Astrocyte of the cerebellum (primary cell): ENCODE results near the gene LRRTM4.

Experiments
- DNase-seq: peaks from one replicate; pipeline ENCODE4 v3.0.0-alpha.2; 2011; ENCODE audit warnings: low read depth
- H3K4me3 ChIP-seq: 2 replicates; pipeline ENCODE4 v1.5.1; 2011; ENCODE audit warnings: mild to moderate bottlenecking, low read depth, low read length, moderate library complexity
- CTCF ChIP-seq: IDR thresholded peaks from 2 replicates; pipeline ENCODE4 v1.5.1; 2012; ENCODE audit warnings: low read length, low read depth, moderate library complexity, mild to moderate bottlenecking; ENCODE audit errors: missing control alignments
- in situ Hi-C: cut with HindIII; loops from 2 replicates; pipeline ENCODE4 v1.10.0; 2017; ENCODE audit warnings: low sequenced_read_pairs

LRRTM4 gene

GRCh38 chr2:77210725-77211124 is 311.5 kb downstream of the LRRTM4 start:
- in situ Hi-C loops: no loop called here
- H3K4me3 ChIP-seq: no peak overlapping the region
- no peak for DNase-seq
- no peak for TF ChIP-seq CTCF

DNA sequence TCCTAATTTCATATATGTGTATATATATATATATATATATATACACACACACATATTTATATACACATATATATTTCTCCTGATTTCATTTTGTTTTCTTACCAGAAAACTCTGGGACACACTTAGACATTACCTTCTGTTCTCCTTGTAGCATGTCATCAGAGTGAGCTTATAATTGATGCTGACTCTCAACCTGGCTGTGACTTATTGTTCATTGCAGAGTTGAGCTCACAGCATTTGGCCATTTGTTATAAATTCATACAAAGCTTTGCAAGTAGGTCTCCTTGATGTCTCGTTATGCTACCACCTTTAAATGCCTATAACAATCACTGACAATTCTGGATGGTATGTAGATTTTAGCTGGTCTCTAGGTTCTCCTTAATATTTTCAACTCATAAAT is 314.8 kb downstream of the LRRTM4 start:
- H3K4me3 ChIP-seq: no peak overlapping the region
- no peak for TF ChIP-seq CTCF
- no peak for DNase-seq
- in situ Hi-C loops: no loop called here

- H3K4me3 ChIP-seq: no peak overlapping the region
- no peak for DNase-seq
- in situ Hi-C loops: no loop called here
- TF ChIP-seq CTCF: no peak
Measured at GRCh38 chr2:77201755-77202154, 320.4 kb downstream of the LRRTM4 start.

GRCh38 chr2:77199411-77199810 is 322.8 kb downstream of the LRRTM4 start:
- in situ Hi-C loops: no loop called here
- no peak overlapping the region for H3K4me3 ChIP-seq
- DNase-seq: no peak
- no peak for TF ChIP-seq CTCF

DNA sequence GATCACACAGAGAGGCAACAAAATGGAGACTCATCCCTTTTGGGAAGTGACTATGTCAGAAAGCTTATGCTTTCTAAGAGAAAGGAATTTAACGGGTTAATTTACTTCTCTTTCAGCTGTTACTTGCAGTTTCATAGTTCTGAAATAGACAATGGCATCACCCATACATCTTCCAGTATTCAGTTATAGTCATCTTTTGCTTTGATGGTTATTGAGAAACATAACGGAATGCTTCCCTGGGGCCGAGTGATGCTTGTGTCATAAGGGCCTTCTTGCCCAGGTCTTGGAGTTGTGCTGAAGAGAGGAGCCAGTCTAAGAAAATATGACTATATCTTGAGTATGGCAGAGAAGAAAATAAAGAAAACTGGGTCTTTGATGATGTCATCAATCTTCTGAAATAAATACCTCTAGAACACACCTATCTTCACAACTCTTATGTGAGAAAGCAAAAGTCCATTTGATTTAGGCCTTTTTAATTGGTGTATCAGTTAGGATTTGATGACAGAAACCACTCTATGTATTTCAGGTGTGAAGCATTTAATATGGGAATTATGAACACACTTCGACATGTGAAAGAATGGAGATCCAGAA is 328.2 kb downstream of the LRRTM4 start:
- in situ Hi-C loops: no loop called here
- no peak overlapping the region for H3K4me3 ChIP-seq
- TF ChIP-seq CTCF: no peak
- no peak for DNase-seq

- no peak for DNase-seq
- H3K4me3 ChIP-seq: no peak overlapping the region
- TF ChIP-seq CTCF: no peak
- in situ Hi-C loops: no loop called here
Measured at GRCh38 chr2:77192811-77193289, 329.3 kb downstream of the LRRTM4 start.
